Kidney (tissue), 14 donors: ENCODE measurements around the gene KLHL7. TPM values are rescaled to one million over a fixed set of nuclear protein-coding genes. Genes with fewer than 3 reads are reported as not detected.

Source experiments
- DNase-seq, 5 donors: peaks; one replicate each; pipeline ENCODE4 v3.0.0-alpha.2; 2013 to 2020
- FAIRE-seq: peaks from 2 replicates; lab custom pipeline; 2012; peaks lifted over from hg19 to GRCh38; lab: Jason Lieb, UNC
- H3K27ac ChIP-seq, 2 donors: one replicate each; pipeline ENCODE4 v1.7.0; 2013; ENCODE audit warnings: low read depth in 2 of 2, low read length in 2 of 2, inconsistent platforms in 1 of 2
- H3K27me3 ChIP-seq: one replicate; pipeline ENCODE4 v1.7.1; 2013; ENCODE audit warnings: low read length, inconsistent platforms; ENCODE audit not compliant: control insufficient read depth, insufficient read depth
- H3K36me3 ChIP-seq, 3 donors: one replicate each; pipeline versions ENCODE4 v1.7.0 to v1.7.1; 2013; ENCODE audit warnings: low read length in 3 of 3, control low read depth in 1 of 3, inconsistent platforms in 1 of 3; ENCODE audit not compliant: insufficient read depth in 3 of 3, control insufficient read depth in 2 of 3
- H3K4me1 ChIP-seq, 3 donors: one replicate each; pipeline versions ENCODE4 v1.7.0 to v1.7.1; 2013; ENCODE audit warnings: low read length in 3 of 3, inconsistent platforms in 1 of 3, low read depth in 1 of 3; ENCODE audit not compliant: control insufficient read depth in 2 of 3, insufficient read depth in 2 of 3
- H3K4me3 ChIP-seq, 3 donors: one replicate each; pipeline versions ENCODE4 v1.7.0 to v1.8.1; 2013; ENCODE audit warnings: low read length in 3 of 3, control low read depth in 1 of 3, inconsistent platforms in 1 of 3
- H3K9ac ChIP-seq, 3 donors: one replicate each; pipeline versions ENCODE4 v1.7.0 to v1.7.1; 2013; ENCODE audit warnings: low read length in 3 of 3, control low read depth in 1 of 3, inconsistent platforms in 1 of 3
- H3K9me3 ChIP-seq, 3 donors: one replicate each; pipeline versions ENCODE4 v1.7.0 to v1.7.1; 2013; ENCODE audit warnings: low read length in 3 of 3, control low read depth in 1 of 3, inconsistent platforms in 1 of 3; ENCODE audit not compliant: control insufficient read depth in 2 of 3, insufficient read depth in 1 of 3
- CTCF ChIP-seq: IDR thresholded peaks from 3 replicates; pipeline ENCODE4 v1.5.1; 2012; ENCODE audit warnings: mild to moderate bottlenecking, moderate library complexity, borderline replicate concordance; ENCODE audit not compliant: insufficient read depth; ENCODE audit errors: extremely low read depth
- intact Hi-C: fragments of 100-400 bp; cut with DNase I; formaldehyde crosslinking; loops from one replicate; pipeline ENCODE4 v1.11.1; 2022
- polyA plus RNA-seq: library from polyadenylated mRNA; stranded (reverse); fragments of 350-450 nt; fragmentation: Illumina TruSeq; extraction: RNeasy Lipid Tissue Mini Kit (QIAGEN cat#74804); gene quantifications from one replicate; pipeline ENCODE4 v1.2.3, GENCODE V29; 2014; ENCODE audit warnings: low read depth, low replicate concordance; ENCODE audit not compliant: insufficient read depth
- total RNA-seq: library from RNA; stranded (reverse); fragmentation: NEBNext Ultra II Directional; extraction: Animal tissue kit (Norgen Biotek cat#: 25700); gene quantifications from one replicate; pipeline ENCODE4 v1.2.1, GENCODE V29; 2021
- donor health status: control.
- donor health status: control.
- donor health status: control.
- donor health status: control.
- donor health status: control.
- donor health status: DM: yes; HTN: yes; CAD: no.
- donor health status: Normal renal cell carcinoma (clear cell type).

KLHL7 gene
- total and polyA plus RNA-seq, 2 donors from 2014 or later = 13.3 to 20.6 TPM

- Histone ChIP-seq H3K9ac (no peak overlapping the region), H3K4me3 (no peak overlapping the region), H3K27me3 (no peaks in the 10 kb centered on the region), H3K27ac (no peak overlapping the region), H3K9me3 (no peaks in the 10 kb centered on the region), H3K4me1 (no peaks in the 10 kb centered on the region), H3K36me3 (no peaks in the 10 kb centered on the region)
- FAIRE-seq = no peak
- intact Hi-C loops = no loop called here
- peak in 1 of 5 donors; percentile 29 for DNase-seq
- TF ChIP-seq CTCF = no peak
These were observed 33.5 kb upstream of the KLHL7 start for GRCh38 chr7:23072048-23072447.

GRCh38 chr7:23072922-23073321 lies 32.7 kb upstream of the KLHL7 start:
- DNase-seq (peak in 1 of 5 donors; percentile 28), FAIRE-seq (no peak)
- Histone ChIP-seq H3K27me3 (no peaks in the 10 kb centered on the region), H3K4me3 (no peak overlapping the region), H3K9ac (no peak overlapping the region), H3K36me3 (no peaks in the 10 kb centered on the region), H3K4me1 (no peaks in the 10 kb centered on the region), H3K27ac (no peak overlapping the region), H3K9me3 (no peaks in the 10 kb centered on the region)
- intact Hi-C loops = no loop called here
- no peak for TF ChIP-seq CTCF

GRCh38 chr7:23074443-23075261 lies 30.9 kb upstream of the KLHL7 start:
- H3K27ac ChIP-seq = no peak overlapping the region
- peak in 1 of 5 donors; percentile 11 for DNase-seq
- FAIRE-seq = no peak

More at GRCh38 chr7:23074443-23075261, 30.9 kb upstream of the KLHL7 start:
- intact Hi-C loops = no loop called here
- H3K27me3 ChIP-seq = no peaks in the 10 kb centered on the region
- no peak overlapping the region for H3K9ac ChIP-seq
- no peaks in the 10 kb centered on the region for H3K9me3 ChIP-seq
- no peak overlapping the region for H3K4me3 ChIP-seq
- TF ChIP-seq CTCF = no peak
- H3K4me1 ChIP-seq = no peaks in the 10 kb centered on the region
- H3K36me3 ChIP-seq = no peaks in the 10 kb centered on the region
